Measurements from ENCODE around the gene GRAP. TPM values are rescaled to one million over a fixed set of nuclear protein-coding genes. Genes with fewer than 3 reads are reported as not detected.

The GRAP gene
- total RNA-seq, 4 donors from 2014 or later = 2.1 to 4.1 (median 3.5) TPM

- H3K27ac ChIP-seq (replicated peaks in 1 of 4) = no peak overlapping the region
- intact Hi-C loops (cut with DNase I) = no loop called here
- peaks cover 9 to 29% (median 26%) of the 10 kb centered on the region in 4 donors for H3K4me1 ChIP-seq
- no peak for DNase-seq (ENCODE audit: extremely low spot score)
- H3K9me3 ChIP-seq = no peaks in the 10 kb centered on the region
- no peak overlapping the region for H3K4me3 ChIP-seq
- TF ChIP-seq POLR2A (IDR thresholded peaks at IDR 0.05; ENCODE audit: low read depth) (no peak), CTCF (IDR thresholded peaks at IDR 0.05) (no peak), EP300 (IDR thresholded peaks at IDR 0.05) (no peak), POLR2AphosphoS5 (IDR thresholded peaks at IDR 0.05) (no peak)
- no peaks in the 10 kb centered on the region for H3K36me3 ChIP-seq
- H3K27me3 ChIP-seq = no peaks in the 10 kb centered on the region
These were observed 40.1 kb downstream of the GRAP start for GRCh38 chr17:19006698-19007097.

GRCh38 chr17:19005789-19006430 is 40.8 kb downstream of the GRAP start:
- Histone ChIP-seq H3K27ac (replicated peaks in 1 of 4) (no peak overlapping the region), H3K27me3 (no peaks in the 10 kb centered on the region), H3K4me1 (peaks cover 9 to 29% (median 26%) of the 10 kb centered on the region in 4 donors), H3K4me3 (no peak overlapping the region), H3K9me3 (no peaks in the 10 kb centered on the region), H3K36me3 (no peaks in the 10 kb centered on the region)
- WGBS = 95% methylated on average over 3 of the region's 4 CpGs
- TF ChIP-seq CTCF (IDR thresholded peaks at IDR 0.05) (no peak), POLR2A (IDR thresholded peaks at IDR 0.05; ENCODE audit: low read depth) (no peak), EP300 (IDR thresholded peaks at IDR 0.05) (no peak), POLR2AphosphoS5 (IDR thresholded peaks at IDR 0.05) (no peak)
- DNase-seq (ENCODE audit: extremely low spot score) = no peak
- intact Hi-C loops (cut with DNase I) = no loop called here

DNA sequence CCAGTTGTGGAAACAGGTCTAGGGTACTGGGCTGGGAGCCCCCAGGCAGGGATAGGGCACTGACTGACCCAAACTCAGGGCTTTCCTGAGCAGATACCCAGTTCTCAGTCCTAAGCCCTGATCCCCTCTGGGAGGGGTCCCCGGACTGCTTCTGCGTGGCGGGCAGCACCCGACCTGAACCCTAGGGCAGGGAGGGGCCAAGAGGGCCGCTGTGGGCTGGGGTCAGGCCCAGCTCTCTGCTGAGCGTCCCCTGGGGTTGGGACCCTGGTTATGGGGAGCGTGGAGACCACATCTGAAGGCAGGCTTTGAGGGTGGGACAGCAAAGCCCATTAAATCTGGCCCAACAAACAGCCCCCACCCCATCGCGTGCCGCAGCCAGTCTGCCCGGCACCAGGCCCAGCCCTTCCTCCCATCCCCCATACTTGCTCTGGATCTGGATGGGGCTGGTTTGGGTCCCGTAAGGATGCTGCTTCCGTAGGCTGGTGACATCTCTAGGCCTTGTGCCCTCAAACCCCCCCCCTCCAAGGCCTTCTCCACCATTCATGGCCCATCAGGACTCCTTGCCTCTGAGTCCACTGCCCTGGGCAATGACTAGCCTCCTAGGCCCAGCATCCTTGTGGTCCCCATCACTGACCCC is 41.5 kb downstream of the GRAP start:
- H3K4me1 ChIP-seq = peaks cover 9 to 29% (median 26%) of the 10 kb centered on the region in 4 donors
- H3K4me3 ChIP-seq = peak overlapping the region; percentile 67 to 77 (median 72)
- H3K9me3 ChIP-seq = no peaks in the 10 kb centered on the region
- no peak for TF ChIP-seq POLR2A (IDR thresholded peaks at IDR 0.05; ENCODE audit: low read depth)
- TF ChIP-seq CTCF (IDR thresholded peaks at IDR 0.05) = no peak
- DNase-seq (ENCODE audit: extremely low spot score) = no peak
- H3K27ac ChIP-seq (replicated peaks in 1 of 4) = peak overlapping the region; percentile 67 to 81 (median 75)
- H3K27me3 ChIP-seq = no peaks in the 10 kb centered on the region
- WGBS = 90% methylated on average over 2 of the region's 13 CpGs
- intact Hi-C loops (cut with DNase I) = no loop called here
- H3K36me3 ChIP-seq = no peaks in the 10 kb centered on the region

- peak within 1 kb of the TSS; percentile 74 to 81 (median 78) for H3K27ac ChIP-seq (replicated peaks in 1 of 4)
- WGBS = 6% methylated on average over 19 of the region's 67 CpGs
- peak within 1 kb of the TSS; percentile 67 to 77 (median 72) for H3K4me3 ChIP-seq
- H3K27me3 ChIP-seq = no peaks in the 10 kb centered on the region
- no peak for TF ChIP-seq EP300 (IDR thresholded peaks at IDR 0.05)
- TF ChIP-seq POLR2AphosphoS5 (IDR thresholded peaks at IDR 0.05) = peak; percentile 61 to 66
- TF ChIP-seq CTCF (IDR thresholded peaks at IDR 0.05) = peak in 1 of 3 experiments; percentile 11
- intact Hi-C loops (cut with DNase I) = no loop called here
- no peaks in the 10 kb centered on the region for H3K9me3 ChIP-seq
- peaks cover 9 to 29% (median 26%) of the 10 kb centered on the region in 4 donors for H3K4me1 ChIP-seq
- H3K36me3 ChIP-seq = no peaks in the 10 kb centered on the region
- no peak for DNase-seq (ENCODE audit: extremely low spot score)
These were observed 42.2 kb downstream of the GRAP start, which contains the start of gene FAM83G for GRCh38 chr17:19004421-19005136. Gene FAM83G (minus strand): TSS chr17:19004764. CDS start chr17:19004041, 723 bp downstream.

All from esophagus muscularis mucosa (tissue), 4 donors.